ENCODE data around the gene ZNF98.

ZNF98 gene

DNA sequence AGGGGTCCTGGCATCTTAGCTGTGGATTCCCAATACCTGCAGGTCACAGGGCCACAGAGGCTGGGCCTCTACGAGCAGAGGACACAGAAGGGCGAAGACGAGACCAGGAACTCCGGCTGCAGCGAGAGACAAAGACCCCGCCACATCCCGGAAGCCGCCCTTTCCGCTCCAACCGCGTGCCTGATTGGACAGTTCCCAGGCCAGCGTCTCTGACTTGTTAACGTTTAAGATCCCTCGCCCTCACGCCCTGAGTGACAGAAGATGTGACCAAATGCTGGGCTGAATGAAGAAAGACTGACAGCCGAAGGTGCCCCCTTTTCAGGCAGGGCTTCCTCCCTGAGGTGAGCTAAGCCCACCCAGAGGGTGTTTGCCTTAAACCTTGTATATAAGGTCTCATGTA is at the start of gene ZNF98:
ZNF98 (minus strand) TSS at position 136 of the 400 bp plus-strand sequence; CDS start at position 14, 122 bp downstream.
- DNase-seq = no peak

- DNase-seq = no peak
Measured at GRCh38 chr19:22446605-22447004, 24.5 kb upstream of the ZNF98 start.

GRCh38 chr19:22438011-22438410 is 15.9 kb upstream of the ZNF98 start:
- DNase-seq = no peak

- no peak for DNase-seq
Measured at GRCh38 chr19:22427960-22428913, 6.1 kb upstream of the ZNF98 start.

DNA sequence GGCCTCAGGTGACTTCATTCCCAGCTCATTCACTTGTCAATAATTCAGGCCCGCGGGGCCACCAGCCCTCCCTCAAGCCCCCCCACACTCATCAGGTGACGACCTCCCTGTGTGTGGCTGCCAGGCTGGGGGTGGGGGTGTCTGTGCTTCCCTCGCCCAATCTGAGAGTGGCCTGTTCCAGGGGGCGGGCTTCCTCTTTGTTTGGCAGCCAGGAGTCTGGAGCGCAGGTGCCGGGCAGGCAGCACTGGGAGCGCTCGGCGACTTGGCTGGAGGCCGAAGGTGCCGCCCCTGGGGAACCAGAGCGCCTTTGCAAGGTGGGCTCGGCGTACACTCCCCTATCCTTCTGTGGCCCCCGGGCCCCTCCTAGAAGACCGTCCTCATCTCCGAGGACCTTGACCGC is 5.4 kb upstream of the ZNF98 start:
- DNase-seq = no peak

DNA sequence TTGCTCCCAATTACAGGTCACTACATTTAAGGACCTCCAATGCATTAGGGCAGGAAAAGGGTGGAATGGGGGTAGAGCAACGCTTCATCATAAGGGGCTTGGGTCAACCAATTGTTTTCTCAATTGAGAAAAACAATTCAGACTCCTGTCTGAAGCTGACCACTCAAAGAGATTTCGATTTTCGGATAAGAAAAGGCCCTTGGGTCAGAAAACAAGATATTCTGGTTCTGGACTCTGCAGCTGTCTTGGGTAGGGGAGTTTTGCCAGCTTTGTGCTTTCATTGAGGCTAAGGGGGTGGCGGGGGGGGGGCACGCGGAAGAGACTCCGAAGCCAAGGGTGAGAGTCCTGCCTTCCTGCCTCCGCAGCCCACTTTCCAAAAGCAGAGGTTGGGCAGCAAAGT is 4.8 kb upstream of the ZNF98 start:
- DNase-seq = no peak

- no peak for DNase-seq
Measured at GRCh38 chr19:22421797-22422196, 349 bp downstream of the ZNF98 start.

- no peak for DNase-seq
Measured at GRCh38 chr19:22354665-22355064, 67.5 kb downstream of the ZNF98 start.
